Upper lobe of right lung (tissue), 1 donor: Measurements from ENCODE around the gene ATF6. TPM values are rescaled to one million over a fixed set of nuclear protein-coding genes. Genes with fewer than 3 reads are reported as not detected.

Source experiments
- ATAC-seq: fragments of 200-7000 bp; cut with Tn5 transposase; one replicate; pipeline ENCODE4 v1.9.1; 2020; ENCODE audit warnings: mild to moderate bottlenecking, moderate library complexity
- DNase-seq: peaks from one replicate; pipeline ENCODE4 v3.0.0-alpha.2; 2020
- H3K27ac ChIP-seq: fragments of 200-600 bp; one replicate; pipeline ENCODE4 v1.8.0; 2022
- H3K27me3 ChIP-seq: fragments of 200-600 bp; one replicate; pipeline ENCODE4 v1.8.0; 2022; ENCODE audit warnings: mild to moderate bottlenecking
- H3K36me3 ChIP-seq: fragments of 200-600 bp; one replicate; pipeline ENCODE4 v1.8.0; 2022
- H3K4me1 ChIP-seq: fragments of 200-600 bp; one replicate; pipeline ENCODE4 v1.8.0; 2022
- H3K4me3 ChIP-seq: fragments of 200-600 bp; one replicate; pipeline ENCODE4 v1.8.0; 2022; ENCODE audit warnings: mild to moderate bottlenecking
- H3K9me3 ChIP-seq: fragments of 200-600 bp; one replicate; pipeline ENCODE4 v1.8.0; 2022
- CTCF ChIP-seq: fragments of 200-600 bp; IDR thresholded peaks from one replicate; pipeline ENCODE4 v1.8.0; 2022; ENCODE audit warnings: antibody characterized with exemption
- intact Hi-C: fragments of 100-400 bp; cut with DNase I; formaldehyde crosslinking; loops from one replicate; pipeline ENCODE4 v1.11.0; 2022
- total RNA-seq: library from RNA; stranded (reverse); fragmentation: NEBNext Ultra II Directional; extraction: Animal tissue kit (Norgen Biotek cat#: 25700); gene quantifications from one replicate; pipeline ENCODE4 v1.2.1, GENCODE V29; 2021
- donor health status: DM: no; HTN: yes; CAD: no; lungs with severe emphysema.

Gene ATF6
- total RNA-seq, 1 donor from 2014 or later: 32.0 TPM

GRCh38 chr1:161919229-161919628, 153.1 kb downstream of the ATF6 start:
- Histone ChIP-seq H3K36me3 (peaks cover 26% of the 10 kb centered on the region), H3K27me3 (no peaks in the 10 kb centered on the region), H3K4me1 (no peaks in the 10 kb centered on the region), H3K27ac (no peak overlapping the region), H3K4me3 (no peak overlapping the region), H3K9me3 (no peaks in the 10 kb centered on the region)
- no peak for TF ChIP-seq CTCF
- no peak for DNase-seq
- no peak for ATAC-seq
- intact Hi-C loops: no loop called here

GRCh38 chr1:161921491-161921890, 155.4 kb downstream of the ATF6 start:
- Histone ChIP-seq H3K27ac (no peak overlapping the region), H3K9me3 (no peaks in the 10 kb centered on the region), H3K4me1 (no peaks in the 10 kb centered on the region), H3K27me3 (no peaks in the 10 kb centered on the region), H3K36me3 (peaks cover 8% of the 10 kb centered on the region), H3K4me3 (no peak overlapping the region)
- ATAC-seq (no peak), DNase-seq (no peak)
- intact Hi-C loops: no loop called here
- TF ChIP-seq CTCF: no peak

GRCh38 chr1:161921990-161922389, 155.9 kb downstream of the ATF6 start:
- no peak overlapping the region for H3K4me3 ChIP-seq
- intact Hi-C loops: no loop called here
- no peak for TF ChIP-seq CTCF
- H3K27ac ChIP-seq: no peak overlapping the region
- H3K36me3 ChIP-seq: peaks cover 3% of the 10 kb centered on the region
- no peaks in the 10 kb centered on the region for H3K27me3 ChIP-seq
- no peaks in the 10 kb centered on the region for H3K9me3 ChIP-seq
- DNase-seq (no peak), ATAC-seq (no peak)
- no peaks in the 10 kb centered on the region for H3K4me1 ChIP-seq

- no peaks in the 10 kb centered on the region for H3K4me1 ChIP-seq
- intact Hi-C loops: no loop called here
- DNase-seq (no peak), ATAC-seq (no peak)
- H3K27me3 ChIP-seq: no peaks in the 10 kb centered on the region
- no peak overlapping the region for H3K27ac ChIP-seq
- H3K4me3 ChIP-seq: no peak overlapping the region
- no peaks in the 10 kb centered on the region for H3K36me3 ChIP-seq
- no peak for TF ChIP-seq CTCF
- no peaks in the 10 kb centered on the region for H3K9me3 ChIP-seq
These were observed 161.9 kb downstream of the ATF6 start for GRCh38 chr1:161928056-161928455.

- DNase-seq (no peak), ATAC-seq (no peak)
- no peak overlapping the region for H3K4me3 ChIP-seq
- H3K36me3 ChIP-seq: no peaks in the 10 kb centered on the region
- no peak for TF ChIP-seq CTCF
- no peaks in the 10 kb centered on the region for H3K9me3 ChIP-seq
- H3K27me3 ChIP-seq: no peaks in the 10 kb centered on the region
- no peaks in the 10 kb centered on the region for H3K4me1 ChIP-seq
- H3K27ac ChIP-seq: no peak overlapping the region
- intact Hi-C loops: no loop called here
These were observed 163.0 kb downstream of the ATF6 start for GRCh38 chr1:161929137-161929536.

GRCh38 chr1:161930064-161930463, 163.9 kb downstream of the ATF6 start:
- no peaks in the 10 kb centered on the region for H3K36me3 ChIP-seq
- no peak overlapping the region for H3K27ac ChIP-seq
- no peaks in the 10 kb centered on the region for H3K4me1 ChIP-seq
- H3K4me3 ChIP-seq: no peak overlapping the region
- ATAC-seq (no peak), DNase-seq (no peak)
- intact Hi-C loops: no loop called here
- no peaks in the 10 kb centered on the region for H3K27me3 ChIP-seq
- H3K9me3 ChIP-seq: no peaks in the 10 kb centered on the region
- TF ChIP-seq CTCF: no peak
